A549 (cell line): ENCODE measurements around the gene ADCY7. TPM values are rescaled to one million over a fixed set of nuclear protein-coding genes. Genes with fewer than 3 reads are reported as not detected.
A peak's percentile ranks its signal among the peaks of the same experiment; 100 is the strongest.

Experiments
- ATAC-seq, 2 experiments: fragments of 200-7000 bp in 1 of 2; fragments of >200 bp in 1 of 2; cut with Nextera tagmentation in 1 of 2; cut with Tn5 transposase in 1 of 2; 3 replicates each; pipeline versions ENCODE4 v1.8.0 to v1.9.1; 2018 to 2020; ENCODE audit warnings: mild to moderate bottlenecking in 1 of 2, moderate library complexity in 1 of 2
- CTCF ChIA-PET: fragments of 300-600 bp; sonication (Branson Sonifier 250); formaldehyde crosslinking; extraction: SDS; loops from one replicate; lab custom pipeline; 2021; ENCODE audit warnings: antibody characterized with exemption, inconsistent platforms; lab: Yijun Ruan, JAX
- POLR2A ChIA-PET: fragments of 350-600 bp; formaldehyde crosslinking; extraction: SDS; loops from one replicate; lab custom pipeline; 2021; ENCODE audit warnings: antibody characterized with exemption, inconsistent platforms; lab: Yijun Ruan, JAX
- DNase-seq, 2 experiments: peaks; one replicate each; pipeline versions ENCODE4 v3.0.0 to v3.0.0-alpha.2; 2011 to 2016; ENCODE audit warnings: low read depth in 1 of 2, low spot score in 1 of 2
- FAIRE-seq: peaks from 2 replicates; lab custom pipeline; 2011; peaks lifted over from hg19 to GRCh38; lab: Jason Lieb, UNC
- H3K27ac ChIP-seq, 2 experiments: fragments of >200 bp; sonication (Bioruptor Twin); formaldehyde crosslinking; 3 replicates each; pipeline ENCODE4 v1.5.1; 2016 to 2017
- H3K4me1 ChIP-seq: fragments of >200 bp; sonication (Bioruptor Twin); formaldehyde crosslinking; 3 replicates; pipeline ENCODE4 v1.6.1; 2016
- H3K4me2 ChIP-seq: fragments of >200 bp; sonication (Bioruptor Twin); formaldehyde crosslinking; 3 replicates; pipeline ENCODE4 v1.6.1; 2016
- H3K4me3 ChIP-seq: fragments of >200 bp; sonication (Bioruptor Twin); formaldehyde crosslinking; 3 replicates; pipeline ENCODE4 v1.5.1; 2016
- H3K9me3 ChIP-seq: fragments of >200 bp; sonication (Bioruptor Twin); formaldehyde crosslinking; 3 replicates; pipeline ENCODE4 v1.6.1; 2016
- ATOH8 ChIP-seq: fragments of 250-450 bp; sonication (Bioruptor Pico); IDR thresholded peaks from 2 replicates; pipeline ENCODE4 v1.5.0; 2020; ENCODE audit warnings: low read depth, mild to moderate bottlenecking, moderate library complexity
- CEBPB ChIP-seq, 2 experiments: fragments of >200 bp in 1 of 2; sonication (Bioruptor Twin) in 1 of 2; formaldehyde crosslinking in 1 of 2; IDR thresholded peaks; 2 replicates each; pipeline ENCODE4 v1.6.1; 2012 to 2016
- CHD2 ChIP-seq: fragments of 150-350 bp; IDR thresholded peaks from 2 replicates; pipeline ENCODE4 v1.6.1; 2014; ENCODE audit warnings: low read length; ENCODE audit not compliant: partially characterized antibody
- ESRRA ChIP-seq: fragments of 150-350 bp; IDR thresholded peaks from 2 replicates; pipeline ENCODE4 v1.6.1; 2014; ENCODE audit warnings: mild to moderate bottlenecking, low read length, borderline replicate concordance
- FOSL2 ChIP-seq, 2 experiments: fragments of 450-650 bp in 1 of 2; fragments of >200 bp in 1 of 2; sonication (Bioruptor Twin) in 1 of 2; formaldehyde crosslinking; IDR thresholded peaks; 2 replicates each; pipeline versions ENCODE4 v1.5.0 to v1.6.1; 2016 to 2020; ENCODE audit warnings: mild to moderate bottlenecking in 1 of 2, moderate library complexity in 1 of 2
- FOXS1 ChIP-seq: fragments of 250-450 bp; sonication (Bioruptor Pico); IDR thresholded peaks from 2 replicates; pipeline ENCODE4 v1.5.0; 2020; ENCODE audit warnings: mild to moderate bottlenecking, moderate library complexity
- HOXA7 ChIP-seq: fragments of 250-450 bp; sonication (Bioruptor Pico); IDR thresholded peaks from 2 replicates; pipeline ENCODE4 v1.5.0; 2020; ENCODE audit warnings: mild to moderate bottlenecking, moderate library complexity
- JUN ChIP-seq, 2 experiments: fragments of >200 bp; sonication (Bioruptor Twin); formaldehyde crosslinking; IDR thresholded peaks; 2 replicates in 1 of 2; 3 replicates in 1 of 2; pipeline ENCODE4 v1.6.1; 2016 to 2017
- NPAS2 ChIP-seq: fragments of 250-450 bp; sonication (Bioruptor Pico); IDR thresholded peaks from 2 replicates; pipeline ENCODE4 v1.8.0; 2022; ENCODE audit warnings: mild to moderate bottlenecking, moderate library complexity, borderline replicate concordance
- NR3C1 ChIP-seq: fragments of >200 bp; sonication (Bioruptor Twin); formaldehyde crosslinking; IDR thresholded peaks from 3 replicates; pipeline ENCODE4 v1.6.1; 2017
- ZC3H11A ChIP-seq: fragments of 450-650 bp; IDR thresholded peaks from 2 replicates; pipeline ENCODE4 v1.6.1; 2014; ENCODE audit warnings: antibody characterized with exemption, mild to moderate bottlenecking
- ZNF302 ChIP-seq: fragments of 250-450 bp; sonication (Bioruptor Pico); IDR thresholded peaks from 2 replicates; pipeline ENCODE4 v1.9.0; 2021; ENCODE audit warnings: inconsistent platforms, mild to moderate bottlenecking, moderate library complexity
- WGBS: methylation state at CpG from one replicate; pipeline ENCODE4 v1.1.6; 2017; ENCODE audit errors: missing lambda C conversion rate; 5-methylcytosine and 5-hydroxymethylcytosine counted together
- polyA plus RNA-seq, 4 experiments: library from polyadenylated mRNA; depleted of rRNA in 3 of 4; stranded (reverse); fragments of >200 nt; fragmentation: RNase III in 1 of 4; extraction: RNeasy Plus Mini Kit Qiagen cat#74134 plus additional on column Dnase treatment in 1 of 4; gene quantifications; 2 replicates in 3 of 4; 3 replicates in 1 of 4; pipeline ENCODE4 v1.2.3, GENCODE V29; 2011 to 2017
- TF ChIP-seq, protein P1 (sequence below): IDR thresholded peaks from 2 replicates; pipeline ENCODE4 v1.6.1; 2012

ADCY7 gene
- polyA plus RNA-seq, 2 of the 4 experiments (the other 2 are of a cell fraction), result 10.5 to 18.7 TPM

DNA sequence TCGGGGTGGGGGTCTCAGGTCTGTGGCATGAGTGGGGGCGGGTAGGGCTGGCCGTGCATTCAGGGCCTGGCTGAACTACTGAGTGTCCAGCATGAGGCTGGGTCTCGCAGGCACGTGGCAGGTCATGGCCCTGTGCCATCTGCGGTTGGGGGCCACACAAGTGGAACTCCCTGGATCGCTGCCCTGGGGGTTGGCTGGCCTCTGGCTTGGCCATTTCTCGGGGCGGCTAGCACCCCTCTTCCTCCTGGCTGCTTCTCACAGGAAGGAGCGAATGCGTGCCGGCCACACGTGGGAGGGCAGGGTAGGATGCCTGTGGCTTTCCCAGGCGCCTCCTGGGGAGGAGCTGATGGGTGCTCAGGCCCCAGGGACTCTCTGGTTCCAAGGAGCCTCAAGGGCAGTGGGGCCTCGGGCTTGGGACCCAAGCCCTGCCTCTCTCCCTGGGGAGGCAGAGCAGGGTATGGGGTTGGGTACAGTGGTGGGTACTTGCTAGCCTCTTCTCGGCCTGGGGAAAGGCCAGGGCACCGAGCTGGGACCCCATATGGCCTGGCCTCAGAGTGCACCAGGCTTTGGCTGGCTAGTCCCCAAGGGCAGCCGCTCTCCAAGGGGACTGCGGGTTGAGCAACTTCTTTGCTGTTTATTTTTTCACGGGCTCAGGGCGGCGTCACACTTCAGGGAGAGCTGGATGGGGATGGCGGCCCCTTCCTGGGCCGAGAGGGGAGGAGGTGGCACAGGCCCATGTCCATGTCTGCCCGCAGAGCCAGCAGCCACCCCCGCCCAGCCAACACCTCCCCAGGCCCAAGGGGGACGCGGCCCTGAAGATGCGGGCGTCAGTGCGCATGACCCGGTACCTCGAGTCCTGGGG, 37.5 kb downstream of the ADCY7 start:
- Histone ChIP-seq H3K4me2 (no peak overlapping the region), H3K27ac (peak overlapping the region in 1 of 2 experiments; percentile 8; a peak in 1 of 6 replicates), H3K9me3 (no peaks in the 10 kb centered on the region), H3K4me3 (no peak overlapping the region), H3K4me1 (peaks cover 24% of the 10 kb centered on the region)
- FAIRE-seq (no peak), DNase-seq (no peak), ATAC-seq (no peak)
- ChIA-PET POLR2A (no interaction called here), CTCF (no interaction called here)
- 86% methylated on average over 31 of the region's 33 CpGs for WGBS
- TF ChIP-seq NR3C1 (no peak), FOSL2 (IDR thresholded peaks at IDR 0.05) (no peak), FOSL2 (CRISPR knock-in tag; IDR thresholded peaks at IDR 0.05) (no peak), ATOH8 (CRISPR knock-in tag) (no peak), HOXA7 (CRISPR knock-in tag) (no peak)

DNA sequence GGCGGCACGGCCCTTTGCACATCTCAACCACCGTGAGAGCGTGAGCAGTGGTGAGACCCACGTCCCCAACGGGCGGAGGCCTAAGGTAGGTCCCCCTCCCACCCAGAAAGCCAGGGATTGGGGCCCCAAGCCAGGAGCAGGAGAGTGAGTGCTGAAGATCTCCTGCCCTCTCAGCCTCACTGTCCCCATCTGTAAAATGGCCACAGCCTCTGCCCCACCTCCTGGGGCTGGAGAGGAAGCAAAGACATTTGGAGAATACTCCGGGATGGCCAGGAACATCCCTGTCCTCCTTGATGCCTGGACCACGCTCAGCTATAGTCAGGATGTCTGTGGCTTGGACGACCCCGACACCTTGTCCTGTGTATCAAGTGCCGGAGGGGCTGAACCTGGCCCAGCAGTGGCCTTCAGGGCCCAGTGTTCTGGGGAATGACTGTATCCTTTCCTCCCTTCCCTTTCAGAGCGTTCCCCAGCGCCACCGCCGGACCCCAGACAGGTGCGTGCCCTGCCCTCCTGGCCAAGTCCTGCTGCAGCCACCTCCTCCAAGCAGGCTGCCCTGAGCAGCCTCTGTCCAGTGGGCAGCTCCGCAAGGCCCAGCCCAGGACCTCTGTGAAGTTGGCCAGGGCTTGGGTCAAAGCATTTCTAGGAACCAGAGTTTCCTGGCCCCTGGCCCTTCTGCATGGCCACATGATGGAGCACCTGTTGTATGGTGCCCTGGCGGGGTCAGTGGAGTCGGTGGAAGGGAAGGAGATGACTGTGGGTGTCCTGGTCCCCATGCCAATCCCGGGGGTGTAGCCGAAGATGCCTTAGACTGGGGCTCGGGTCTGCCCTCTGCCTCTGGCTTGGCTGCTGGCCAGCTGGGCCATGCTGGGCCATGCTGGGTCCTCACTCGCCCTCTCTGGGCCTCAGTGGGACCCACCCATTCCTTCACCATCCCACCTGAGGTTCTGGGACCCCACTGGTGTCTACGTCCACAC, 38.4 kb downstream of the ADCY7 start:
- Histone ChIP-seq H3K4me3 (no peak overlapping the region), H3K4me1 (peaks cover 24% of the 10 kb centered on the region), H3K4me2 (no peak overlapping the region), H3K27ac (no peak overlapping the region), H3K9me3 (no peaks in the 10 kb centered on the region)
- 93% methylated on average over 22 of the region's 25 CpGs for WGBS
- DNase-seq (no peak), FAIRE-seq (no peak), ATAC-seq (no peak)
- ChIA-PET CTCF (no interaction called here), POLR2A (no interaction called here)
- no peak for TF ChIP-seq FOXS1 (CRISPR knock-in tag)
- no peak for TF ChIP-seq ZC3H11A

GRCh38 chr16:50305441-50306061, 39.2 kb downstream of the ADCY7 start:
- Histone ChIP-seq H3K27ac (no peak overlapping the region), H3K4me2 (no peak overlapping the region)

More at GRCh38 chr16:50305441-50306061, 39.2 kb downstream of the ADCY7 start:
- ATAC-seq (no peak), DNase-seq (no peak), FAIRE-seq (no peak)
- no peaks in the 10 kb centered on the region for H3K9me3 ChIP-seq
- POLR2A ChIA-PET, result no interaction called here
- 90% methylated on average over 11 of the region's 21 CpGs for WGBS
- H3K4me1 ChIP-seq, result peaks cover 24% of the 10 kb centered on the region
- CTCF ChIA-PET, result interaction anchor here (1.5 kb wide), 1 partner anchor 95 kb away, joined by 4 read pairs; no protein-coding TSS in a partner anchor
- TF ChIP-seq ESRRA, result no peak
- TF ChIP-seq JUN (IDR thresholded peaks at IDR 0.05), result no peak
- no peak for TF ChIP-seq ZNF302 (CRISPR knock-in tag)
- no peak for TF ChIP-seq ATOH8 (CRISPR knock-in tag)
- TF ChIP-seq, protein P1, sequence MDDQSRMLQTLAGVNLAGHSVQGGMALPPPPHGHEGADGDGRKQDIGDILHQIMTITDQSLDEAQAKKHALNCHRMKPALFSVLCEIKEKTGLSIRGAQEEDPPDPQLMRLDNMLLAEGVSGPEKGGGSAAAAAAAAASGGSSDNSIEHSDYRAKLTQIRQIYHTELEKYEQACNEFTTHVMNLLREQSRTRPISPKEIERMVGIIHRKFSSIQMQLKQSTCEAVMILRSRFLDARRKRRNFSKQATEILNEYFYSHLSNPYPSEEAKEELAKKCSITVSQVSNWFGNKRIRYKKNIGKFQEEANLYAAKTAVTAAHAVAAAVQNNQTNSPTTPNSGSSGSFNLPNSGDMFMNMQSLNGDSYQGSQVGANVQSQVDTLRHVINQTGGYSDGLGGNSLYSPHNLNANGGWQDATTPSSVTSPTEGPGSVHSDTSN, result no peak
- no peak for TF ChIP-seq CHD2
- no peak for TF ChIP-seq CEBPB (IDR thresholded peaks at IDR 0.05)
- TF ChIP-seq NPAS2 (CRISPR knock-in tag), result no peak
- no peak overlapping the region for H3K4me3 ChIP-seq
